ENCODE data around the gene CLDN4.

GRCh38 chr7:73822319-73823173, 8.2 kb upstream of the CLDN4 start:
- TF ChIP-seq CTCF (IDR thresholded peaks at IDR 0.05), result no peak
- TF ChIP-seq POLR2A (IDR thresholded peaks at IDR 0.05), result no peak
